Stimulated activated CD4-positive, alpha-beta T cell treated with anti-CD3 and anti-CD28 coated beads, TNF-alpha, amount 100 ng/mL, for 48 hours (primary cell): ENCODE data around the gene MYO7A.

Experiments used
- DNase-seq, 3 donors: peaks; one replicate each; pipeline ENCODE4 v3.0.0-alpha.2; 2020; ENCODE audit warnings: low read depth in 3 of 3

The MYO7A gene

DNA sequence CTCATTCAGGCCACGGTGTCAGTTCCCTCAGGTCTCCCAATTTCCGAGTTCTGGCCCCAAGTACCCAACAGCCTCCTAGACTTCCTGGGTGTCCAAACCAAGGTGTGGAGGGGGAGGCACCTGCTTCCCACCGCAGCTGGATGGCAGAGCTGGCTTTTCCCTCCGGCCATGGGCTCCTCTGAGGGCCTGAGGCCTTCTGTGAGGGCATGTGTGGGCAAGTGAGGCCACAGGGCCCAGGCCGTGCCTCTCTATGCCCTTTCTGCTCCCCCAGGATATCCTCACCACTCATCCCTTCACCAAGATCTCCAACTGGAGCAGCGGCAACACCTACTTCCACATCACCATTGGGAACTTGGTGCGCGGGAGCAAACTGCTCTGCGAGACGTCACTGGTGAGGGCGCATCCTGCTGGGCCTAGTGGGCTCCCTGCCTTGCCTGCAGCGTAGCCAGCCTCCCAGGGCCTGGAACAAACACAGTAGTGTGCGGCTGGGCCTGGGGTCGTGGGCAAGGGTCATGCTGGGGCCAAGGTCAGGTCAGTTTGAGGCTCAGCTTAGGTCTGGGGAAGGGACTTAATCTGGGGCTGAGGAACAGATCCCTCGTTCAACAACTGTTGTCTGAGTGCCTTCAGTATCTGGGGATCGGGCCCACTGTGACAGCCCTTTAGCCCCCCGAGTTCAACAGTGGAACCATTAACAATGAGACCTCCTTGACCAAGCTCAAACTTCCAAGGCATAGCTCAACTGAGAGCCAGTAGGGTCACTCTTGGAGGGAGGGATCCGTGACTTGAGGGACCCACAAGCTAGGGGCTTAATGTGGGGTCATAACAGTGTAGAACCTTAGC lies 85.8 kb downstream of the MYO7A start:
- DNase-seq = no peak

GRCh38 chr11:77214557-77214956 lies 86.5 kb downstream of the MYO7A start:
- no peak for DNase-seq

- DNase-seq = no peak
Measured at GRCh38 chr11:77215106-77215505, 87.1 kb downstream of the MYO7A start.

DNA sequence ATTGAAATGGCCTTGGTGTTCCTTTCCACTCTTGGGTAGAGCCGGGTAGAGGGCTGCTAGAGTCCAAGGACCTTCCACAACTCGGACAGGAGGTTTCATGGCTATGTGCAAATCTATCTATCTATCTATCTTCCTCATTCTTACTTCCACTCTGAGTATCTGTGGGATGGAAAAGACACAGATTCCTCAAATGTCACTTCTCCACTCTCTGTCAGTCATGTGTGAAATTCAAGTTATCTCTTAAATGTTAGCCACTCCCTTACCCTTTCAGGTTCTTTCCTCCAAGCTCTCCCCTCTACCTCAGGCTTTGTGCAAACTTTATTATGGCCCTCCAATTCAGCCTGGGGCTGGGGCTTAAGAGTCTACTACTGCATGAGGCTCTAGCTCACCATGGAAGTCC lies 89.1 kb downstream of the MYO7A start:
- no peak for DNase-seq

DNA sequence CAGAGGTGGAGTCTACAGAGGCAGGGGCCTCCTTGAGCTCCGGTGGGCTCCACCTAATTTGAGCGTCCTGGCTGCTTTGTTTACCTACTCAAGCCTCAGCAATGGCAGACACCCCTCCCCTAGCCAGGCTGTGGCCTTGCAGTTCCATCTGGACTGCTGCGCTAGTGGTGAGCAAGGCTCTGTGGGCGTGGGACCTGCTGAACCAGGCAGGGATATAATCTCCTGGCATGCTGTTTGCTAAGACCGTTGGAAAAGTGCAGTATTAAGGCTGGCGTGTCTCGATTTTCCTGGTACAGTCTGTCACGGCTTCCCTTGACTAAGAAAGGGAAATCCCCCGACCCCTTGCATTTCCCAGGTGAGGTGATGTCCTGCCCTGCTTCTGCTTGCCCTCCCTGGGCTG lies 95.8 kb downstream of the MYO7A start:
- DNase-seq = no peak

GRCh38 chr11:77230878-77231605 lies 103.0 kb downstream of the MYO7A start:
- no peak for DNase-seq

DNA sequence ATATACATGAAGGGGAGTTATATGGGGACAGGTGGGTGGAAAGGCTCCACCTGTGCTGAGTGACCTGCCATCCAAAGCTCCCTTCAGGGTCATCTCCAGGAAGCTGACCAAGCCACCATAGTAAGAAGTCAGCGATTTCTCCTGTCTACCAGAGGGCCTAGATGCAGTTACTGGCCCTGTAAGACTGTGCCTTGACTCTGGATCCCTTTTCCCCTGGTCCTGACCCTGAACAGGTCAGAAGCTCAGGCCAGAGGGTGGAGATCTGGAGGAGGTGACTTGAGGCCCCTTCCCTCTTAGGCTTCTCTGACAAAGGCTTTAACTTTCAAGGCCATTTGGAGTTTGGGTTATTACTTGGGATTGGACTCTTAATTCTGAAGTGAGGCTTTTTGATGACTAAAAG lies 103.8 kb downstream of the MYO7A start:
- DNase-seq = no peak

- DNase-seq = no peak
Measured at GRCh38 chr11:77232242-77232641, 104.2 kb downstream of the MYO7A start.

- no peak for DNase-seq
Measured at GRCh38 chr11:77233011-77233410, 105.0 kb downstream of the MYO7A start.

DNA sequence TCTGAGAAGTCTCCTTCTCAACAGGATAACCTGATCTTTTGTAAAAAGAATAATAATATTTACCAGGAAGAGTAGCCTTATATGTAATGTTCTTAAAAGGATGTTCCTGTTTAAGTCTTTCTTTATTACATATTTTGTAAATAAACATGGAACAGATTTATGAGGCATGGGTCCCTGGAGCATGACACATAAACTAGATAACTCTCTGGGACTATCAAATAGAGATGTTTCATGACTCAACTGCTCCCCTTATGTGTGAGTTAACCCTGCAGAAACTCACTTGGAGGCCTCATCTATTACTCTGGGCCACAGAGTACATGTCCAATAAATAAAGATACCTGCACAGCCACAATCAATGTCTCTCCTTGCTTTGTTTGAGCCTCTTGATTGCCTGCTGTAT lies 108.9 kb downstream of the MYO7A start:
- DNase-seq = no peak

- DNase-seq = no peak
Measured at GRCh38 chr11:77244277-77245027, 116.4 kb downstream of the MYO7A start.

DNA sequence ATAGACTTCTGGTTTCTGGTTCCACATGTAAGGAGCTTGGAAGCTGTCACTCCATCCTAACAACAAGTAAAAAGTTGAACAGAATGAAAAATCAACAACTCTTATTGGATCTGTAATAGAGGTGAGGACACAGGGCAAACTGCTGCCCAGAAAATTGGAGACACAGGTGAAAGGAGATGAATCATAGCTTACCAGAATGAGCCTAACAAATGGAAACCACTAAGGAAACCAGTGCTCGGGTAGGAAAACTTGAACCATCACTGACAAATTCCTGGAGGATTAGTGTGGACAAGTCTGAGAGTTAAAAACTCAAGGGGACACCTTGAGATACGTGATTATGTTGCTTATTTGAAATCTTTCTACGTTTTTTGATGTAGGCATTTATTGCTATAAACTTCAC lies 121.4 kb downstream of the MYO7A start:
- DNase-seq = no peak

DNA sequence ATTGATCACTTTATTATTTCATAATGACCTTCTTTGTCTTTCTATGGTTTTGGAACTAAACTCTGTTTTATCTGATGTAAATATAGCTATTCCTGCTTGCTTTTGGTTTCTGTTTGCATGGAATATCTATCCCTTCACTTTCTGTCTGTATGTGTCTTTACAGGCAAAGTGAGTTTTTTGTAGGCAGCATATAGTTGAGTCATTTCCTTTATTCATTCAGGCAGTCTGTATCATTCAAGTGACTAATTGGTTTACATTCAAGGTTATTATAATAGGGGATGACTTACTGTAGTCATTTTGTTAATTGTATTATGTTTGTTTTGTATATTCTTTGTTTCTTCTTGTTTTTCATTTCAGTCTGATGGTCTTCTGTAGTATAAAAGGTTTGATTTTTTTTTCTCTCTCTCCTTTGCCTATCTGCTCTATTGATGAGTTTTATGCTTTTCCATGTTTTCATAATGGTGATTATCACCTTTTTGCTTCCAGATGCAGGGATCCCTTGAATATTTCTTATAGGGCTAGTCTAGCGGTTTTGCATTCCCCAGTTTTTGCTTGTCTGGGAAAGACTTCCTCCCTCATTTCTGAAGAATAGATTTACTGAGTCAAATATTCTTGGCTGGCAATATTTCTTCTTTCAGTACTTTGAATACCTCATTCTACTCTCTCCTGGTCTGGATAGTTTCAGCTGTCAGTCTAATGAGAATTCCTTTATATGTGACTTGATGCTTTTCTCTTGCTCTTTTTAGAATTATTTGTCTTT lies 123.0 kb downstream of the MYO7A start:
- DNase-seq = no peak

GRCh38 chr11:77252555-77253270 lies 124.7 kb downstream of the MYO7A start:
- no peak for DNase-seq

GRCh38 chr11:77253690-77254089 lies 125.6 kb downstream of the MYO7A start:
- no peak for DNase-seq

DNA sequence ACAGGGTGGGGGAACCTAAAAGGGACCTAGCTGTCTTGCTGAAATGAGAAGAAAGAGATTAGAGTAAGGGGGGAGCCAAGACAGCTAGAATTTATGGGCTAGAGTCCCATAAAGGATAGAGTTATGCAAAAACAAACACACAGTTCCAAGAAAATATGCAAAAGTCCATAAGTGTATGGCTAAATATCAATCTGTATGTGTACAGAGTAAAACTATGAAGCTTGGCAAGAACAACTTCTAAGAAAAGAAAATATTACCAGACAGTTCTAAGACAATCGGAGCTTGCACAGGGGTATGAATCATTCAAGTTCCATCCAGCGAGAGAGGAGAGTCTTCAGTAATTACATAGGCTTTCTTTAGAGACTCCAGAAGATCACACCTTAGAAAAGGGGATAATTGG lies 131.6 kb downstream of the MYO7A start:
- no peak for DNase-seq

DNA sequence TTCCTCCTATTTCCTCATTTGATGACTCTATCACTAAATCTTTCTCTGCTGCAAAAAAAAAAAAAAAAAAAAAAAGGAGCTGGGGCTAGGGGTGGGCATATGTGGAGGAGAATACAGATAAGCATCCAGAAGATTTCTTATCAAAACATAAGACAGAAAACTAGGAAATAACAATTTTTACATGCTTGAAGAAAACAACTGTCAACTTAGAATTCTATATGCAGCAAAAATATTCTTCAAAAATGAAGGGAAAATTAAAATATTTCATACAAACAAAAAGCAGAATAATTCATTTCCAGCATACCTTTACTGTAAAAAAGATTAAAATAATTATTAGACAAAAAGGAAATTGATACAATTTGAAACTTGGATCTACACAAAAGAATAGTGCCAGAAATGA lies 134.8 kb downstream of the MYO7A start:
- no peak for DNase-seq
